Loucy (cell line): ENCODE results near the gene MAPK14.

ENCODE experiments used
- H2AFZ ChIP-seq: fragments of 200-600 bp; sonication (generic); 2 replicates; pipeline ENCODE4 v1.6.0; 2016; ENCODE audit warnings: antibody characterized with exemption, mild to moderate bottlenecking, low read length, moderate library complexity
- H3F3A ChIP-seq: fragments of 200-600 bp; 2 replicates; pipeline ENCODE4 v1.6.0; 2016; ENCODE audit warnings: antibody characterized with exemption, low read depth, mild to moderate bottlenecking
- H3K27me3 ChIP-seq: fragments of 200-600 bp; sonication (generic); 2 replicates; pipeline ENCODE4 v1.6.1; 2014; ENCODE audit warnings: low read length, mild to moderate bottlenecking; ENCODE audit not compliant: insufficient read depth, poor library complexity, severe bottlenecking
- H3K36me3 ChIP-seq: fragments of 200-600 bp; sonication (generic); 2 replicates; pipeline ENCODE4 v1.6.1; 2016; ENCODE audit warnings: low read length; ENCODE audit not compliant: insufficient read depth
- H3K4me1 ChIP-seq: fragments of 200-600 bp; sonication (generic); 2 replicates; pipeline ENCODE4 v1.5.1; 2014; ENCODE audit warnings: low read length, mild to moderate bottlenecking; ENCODE audit not compliant: insufficient read depth, poor library complexity, severe bottlenecking
- H3K4me2 ChIP-seq: fragments of 200-600 bp; sonication (generic); 2 replicates; pipeline ENCODE4 v1.6.0; 2014; ENCODE audit warnings: antibody characterized with exemption, low read length, low read depth, mild to moderate bottlenecking; ENCODE audit not compliant: poor library complexity, severe bottlenecking
- H3K4me3 ChIP-seq: fragments of 200-600 bp; sonication (generic); 2 replicates; pipeline ENCODE4 v1.5.1; 2014; ENCODE audit warnings: low read length, mild to moderate bottlenecking, mixed read lengths; ENCODE audit not compliant: poor library complexity, severe bottlenecking
- H3K79me2 ChIP-seq: fragments of 200-600 bp; sonication (generic); 2 replicates; pipeline ENCODE4 v1.6.1; 2014; ENCODE audit warnings: low read length; ENCODE audit not compliant: insufficient read depth
- H3K9ac ChIP-seq: fragments of 200-600 bp; sonication (generic); 2 replicates; pipeline ENCODE4 v1.6.0; 2014; ENCODE audit warnings: mild to moderate bottlenecking, low read depth, low read length, moderate library complexity; ENCODE audit not compliant: poor library complexity, severe bottlenecking
- H3K9me2 ChIP-seq: fragments of 200-600 bp; sonication (generic); replicated peaks from 2 replicates; pipeline ENCODE4 v1.6.1; 2016; ENCODE audit warnings: low read depth, low read length, mixed read lengths
- H3K9me3 ChIP-seq: fragments of 200-600 bp; sonication (generic); 2 replicates; pipeline ENCODE4 v1.6.1; 2014; ENCODE audit warnings: mild to moderate bottlenecking, antibody characterized with exemption, low read length, low read depth; ENCODE audit not compliant: insufficient read depth
- H4K20me1 ChIP-seq: fragments of 200-600 bp; sonication (generic); 2 replicates; pipeline ENCODE4 v1.6.0; 2014; ENCODE audit warnings: antibody characterized with exemption, low read length, mild to moderate bottlenecking; ENCODE audit not compliant: insufficient read depth, poor library complexity, severe bottlenecking
- CTCF ChIP-seq: fragments of 200-600 bp; sonication (generic); conservative IDR thresholded peaks from 2 replicates; pipeline ENCODE4 v1.5.1; 2014; ENCODE audit warnings: mild to moderate bottlenecking, antibody characterized with exemption, low read length
- EZH2phosphoT487 ChIP-seq: fragments of 200-600 bp; IDR thresholded peaks from 2 replicates; pipeline ENCODE4 v1.6.1; 2018; ENCODE audit warnings: antibody characterized with exemption, mild to moderate bottlenecking, moderate library complexity, borderline replicate concordance

MAPK14 gene

GRCh38 chr6:36126553-36127458 lies 99.2 kb downstream of the MAPK14 start:
- H2AFZ ChIP-seq: no peak overlapping the region
- H3K4me1 ChIP-seq: peaks cover 49% of the 10 kb centered on the region
- H3K27me3 ChIP-seq: no peaks in the 10 kb centered on the region
- H3K9ac ChIP-seq: peak overlapping the region; percentile 25
- H3K9me2 ChIP-seq: no peaks in the 10 kb centered on the region
- H3K4me2 ChIP-seq: peak overlapping the region; percentile 10
- no peaks in the 10 kb centered on the region for H4K20me1 ChIP-seq
- no peak for TF ChIP-seq CTCF
- no peak for TF ChIP-seq EZH2phosphoT487
- H3F3A ChIP-seq: no peaks in the 10 kb centered on the region
- H3K4me3 ChIP-seq: no peak overlapping the region
- no peaks in the 10 kb centered on the region for H3K36me3 ChIP-seq
- H3K9me3 ChIP-seq: no peaks in the 10 kb centered on the region
- no peaks in the 10 kb centered on the region for H3K79me2 ChIP-seq

DNA sequence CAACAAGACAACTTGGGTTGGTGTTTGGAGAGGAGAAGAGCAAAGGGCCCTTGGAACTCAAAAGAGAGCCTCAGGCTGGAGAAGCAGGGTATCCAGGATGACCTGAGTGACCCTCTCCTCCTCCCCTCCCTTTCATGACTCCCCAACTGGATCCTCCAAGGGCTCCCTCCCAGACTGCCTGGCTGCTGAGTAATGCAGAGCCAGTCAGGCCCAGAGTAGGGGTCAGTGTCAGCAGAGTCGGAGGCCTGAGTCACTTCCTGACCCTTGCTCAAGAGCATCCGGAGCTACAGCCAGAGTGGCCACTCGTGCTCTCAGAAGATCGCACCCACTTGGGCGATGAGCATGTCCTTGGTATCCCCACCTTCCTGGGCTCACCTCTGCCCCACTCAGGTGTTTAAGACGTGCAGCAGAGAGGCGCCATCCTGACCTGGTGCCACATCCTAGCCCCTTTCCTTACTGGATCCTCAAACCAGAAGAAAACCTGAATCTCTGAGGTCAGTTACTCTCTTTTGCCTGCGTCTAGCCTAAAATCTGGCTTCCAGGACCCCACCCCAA lies 99.9 kb downstream of the MAPK14 start:
- H3K9me2 ChIP-seq: no peaks in the 10 kb centered on the region
- no peak overlapping the region for H3K4me3 ChIP-seq
- no peaks in the 10 kb centered on the region for H4K20me1 ChIP-seq
- H3K4me2 ChIP-seq: peak overlapping the region; percentile 24
- H3F3A ChIP-seq: no peaks in the 10 kb centered on the region
- TF ChIP-seq EZH2phosphoT487 (no peak), CTCF (no peak)
- H3K9ac ChIP-seq: no peak overlapping the region
- H3K4me1 ChIP-seq: peaks cover 50% of the 10 kb centered on the region
- H3K79me2 ChIP-seq: no peaks in the 10 kb centered on the region
- no peak overlapping the region for H2AFZ ChIP-seq
- H3K9me3 ChIP-seq: no peaks in the 10 kb centered on the region
- no peaks in the 10 kb centered on the region for H3K27me3 ChIP-seq
- H3K36me3 ChIP-seq: no peaks in the 10 kb centered on the region

DNA sequence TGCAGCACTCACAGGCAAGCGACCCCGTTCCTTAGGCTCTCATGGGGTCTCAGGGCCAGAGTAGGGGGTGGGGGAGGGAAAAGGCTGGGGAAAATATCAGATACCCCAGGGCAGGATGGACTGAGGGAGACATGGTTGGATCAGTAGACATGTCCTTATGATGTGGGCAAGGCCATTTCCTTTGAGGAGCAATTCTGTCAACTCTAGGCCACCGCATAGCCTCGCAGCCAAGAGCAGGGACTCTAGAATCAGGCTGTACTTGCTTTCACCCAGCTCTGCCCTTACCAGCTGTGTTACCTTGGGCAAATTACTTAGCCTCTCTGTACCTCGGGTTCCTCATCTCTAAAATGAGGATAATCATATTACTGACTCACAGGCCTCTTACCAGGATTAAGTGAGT lies 100.5 kb downstream of the MAPK14 start:
- H3K9me2 ChIP-seq: no peaks in the 10 kb centered on the region
- H3K9ac ChIP-seq: no peak overlapping the region
- no peaks in the 10 kb centered on the region for H4K20me1 ChIP-seq
- H3K4me2 ChIP-seq: peak overlapping the region; percentile 24
- no peaks in the 10 kb centered on the region for H3K9me3 ChIP-seq
- H2AFZ ChIP-seq: no peak overlapping the region
- H3K4me3 ChIP-seq: no peak overlapping the region
- TF ChIP-seq EZH2phosphoT487 (no peak), CTCF (no peak)
- no peaks in the 10 kb centered on the region for H3K79me2 ChIP-seq
- no peaks in the 10 kb centered on the region for H3F3A ChIP-seq
- H3K27me3 ChIP-seq: no peaks in the 10 kb centered on the region
- no peaks in the 10 kb centered on the region for H3K36me3 ChIP-seq
- peaks cover 46% of the 10 kb centered on the region for H3K4me1 ChIP-seq
